GM21717 (cell line): ENCODE results near the gene RBM33.
"Not testable (repeated sequence)": the region's sequence is repeated elsewhere in the genome, so short reads cannot be mapped to it uniquely, and the experiment has no call there.

Source experiments
- ATAC-seq: cut with Tn5 transposase; IDR thresholded peaks from one replicate; pipeline ENCODE4 v1.9.1; 2021; ENCODE audit warnings: mild to moderate bottlenecking, moderate library complexity; ENCODE audit not compliant: unreplicated experiment

RBM33 gene

GRCh38 chr7:155815332-155816191 is 171.1 kb downstream of the RBM33 start:
- peak; percentile 81 for ATAC-seq

DNA sequence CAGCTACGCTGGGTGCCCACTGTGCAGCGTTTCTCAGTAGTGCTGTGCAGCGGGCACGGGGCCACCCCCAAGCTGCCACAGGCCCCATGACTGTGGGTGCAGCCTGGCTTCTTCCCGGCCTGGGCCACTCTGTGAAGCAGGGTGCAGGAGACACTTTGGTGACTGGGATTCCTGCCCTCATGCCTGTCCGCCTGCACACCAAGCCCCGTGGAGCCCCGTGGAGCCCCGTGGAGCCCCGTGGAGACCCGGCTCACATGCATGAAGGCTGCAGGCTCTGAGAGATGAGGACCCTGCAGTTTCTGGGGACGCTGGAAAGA is 171.7 kb downstream of the RBM33 start:
- no peak for ATAC-seq

GRCh38 chr7:155816996-155817395 is 172.5 kb downstream of the RBM33 start:
- no peak for ATAC-seq

DNA sequence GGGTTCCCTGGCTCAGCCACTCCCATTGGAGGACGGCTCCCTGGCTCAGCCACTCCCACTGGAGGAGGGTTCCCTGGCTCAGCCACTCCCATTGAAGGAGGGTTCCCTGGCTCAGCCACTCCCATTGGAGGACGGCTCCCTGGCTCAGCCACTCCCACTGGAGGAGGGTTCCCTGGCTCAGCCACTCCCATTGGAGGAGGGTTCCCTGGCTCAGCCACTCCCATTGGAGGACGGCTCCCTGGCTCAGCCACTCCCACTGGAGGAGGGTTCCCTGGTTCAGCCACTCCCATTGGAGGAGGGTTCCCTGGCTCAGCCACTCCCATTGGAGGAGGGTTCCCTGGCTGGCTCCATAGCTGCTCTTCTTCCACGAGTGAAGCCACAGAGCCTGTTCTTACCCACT is 173.1 kb downstream of the RBM33 start:
- ATAC-seq = not testable (repeated sequence)

DNA sequence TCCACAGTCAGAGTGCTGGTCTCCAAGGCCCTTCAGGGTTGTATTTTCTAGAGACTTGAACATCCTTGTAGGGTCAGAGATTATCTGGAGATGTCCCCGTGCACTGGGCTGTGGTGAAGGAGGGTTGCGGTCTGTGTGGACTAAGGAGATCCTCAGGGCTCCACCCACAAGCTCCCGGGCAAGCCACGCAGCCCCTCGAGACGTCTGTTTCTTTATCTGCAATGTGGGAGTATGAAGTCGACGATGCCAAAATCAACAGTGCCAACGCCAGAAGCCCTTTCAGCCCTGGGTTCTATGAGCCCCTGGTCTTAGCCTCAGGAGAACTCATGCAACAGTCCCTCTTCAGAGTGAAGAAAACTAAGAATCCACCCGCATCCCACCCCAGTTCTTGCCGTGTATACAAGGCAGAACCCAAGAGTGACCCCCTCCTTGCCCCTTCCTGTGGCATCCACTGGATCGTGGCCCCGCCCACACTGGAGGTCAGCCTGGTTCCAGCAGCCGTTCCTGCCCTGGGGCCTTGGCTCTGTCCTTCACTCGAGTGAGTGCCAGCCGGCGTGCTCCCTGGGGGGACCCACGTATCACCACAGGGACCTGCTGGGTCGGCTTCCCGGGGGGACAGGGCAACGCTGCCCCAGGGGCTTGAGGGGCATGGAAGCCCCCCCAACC is 173.8 kb downstream of the RBM33 start:
- no peak for ATAC-seq

DNA sequence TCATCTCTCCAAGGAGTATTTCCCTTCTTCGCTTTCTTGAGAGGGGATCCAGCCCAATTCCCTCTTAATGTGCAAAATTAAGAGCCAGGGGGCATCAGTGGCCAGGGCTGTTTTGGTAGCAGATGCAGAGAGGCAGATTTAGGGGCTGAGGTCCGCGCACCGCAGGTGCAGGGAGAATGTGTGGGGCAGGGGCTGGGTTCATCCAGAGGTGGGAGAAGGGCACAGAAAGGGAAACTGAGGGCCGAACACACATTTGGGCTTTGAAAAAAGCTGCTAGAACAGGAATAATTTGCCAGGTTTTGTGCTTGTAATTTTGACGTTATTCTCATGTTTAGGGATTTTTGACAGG is 174.3 kb downstream of the RBM33 start:
- no peak for ATAC-seq

GRCh38 chr7:155819186-155819585 is 174.7 kb downstream of the RBM33 start:
- no peak for ATAC-seq

- ATAC-seq = no peak
Measured at GRCh38 chr7:155820246-155820645, 175.8 kb downstream of the RBM33 start.

DNA sequence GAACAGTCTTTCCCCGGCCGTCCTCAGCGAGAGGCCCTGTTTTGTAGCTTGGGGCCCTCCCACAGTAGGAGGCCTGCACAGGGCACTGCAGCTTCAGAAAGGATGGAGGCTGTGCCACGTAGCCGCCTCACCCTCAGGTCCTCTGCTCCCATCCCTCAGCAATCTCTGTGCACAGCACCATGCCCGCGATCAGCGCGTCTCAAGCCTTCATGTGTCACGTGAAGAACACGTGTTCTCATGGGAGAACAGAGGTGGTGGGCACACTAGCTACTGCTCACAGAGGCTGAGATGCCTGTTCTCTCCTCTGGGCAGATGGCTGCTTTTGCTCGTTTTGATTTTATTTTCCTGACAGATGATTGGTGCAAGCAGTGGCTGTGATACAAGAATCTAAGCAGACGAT is 176.3 kb downstream of the RBM33 start:
- ATAC-seq = no peak

GRCh38 chr7:155821851-155822250 is 177.4 kb downstream of the RBM33 start:
- no peak for ATAC-seq

- ATAC-seq = no peak
Measured at GRCh38 chr7:155824227-155824886, 179.9 kb downstream of the RBM33 start.

- ATAC-seq = no peak
Measured at GRCh38 chr7:155825336-155825735, 180.9 kb downstream of the RBM33 start.

DNA sequence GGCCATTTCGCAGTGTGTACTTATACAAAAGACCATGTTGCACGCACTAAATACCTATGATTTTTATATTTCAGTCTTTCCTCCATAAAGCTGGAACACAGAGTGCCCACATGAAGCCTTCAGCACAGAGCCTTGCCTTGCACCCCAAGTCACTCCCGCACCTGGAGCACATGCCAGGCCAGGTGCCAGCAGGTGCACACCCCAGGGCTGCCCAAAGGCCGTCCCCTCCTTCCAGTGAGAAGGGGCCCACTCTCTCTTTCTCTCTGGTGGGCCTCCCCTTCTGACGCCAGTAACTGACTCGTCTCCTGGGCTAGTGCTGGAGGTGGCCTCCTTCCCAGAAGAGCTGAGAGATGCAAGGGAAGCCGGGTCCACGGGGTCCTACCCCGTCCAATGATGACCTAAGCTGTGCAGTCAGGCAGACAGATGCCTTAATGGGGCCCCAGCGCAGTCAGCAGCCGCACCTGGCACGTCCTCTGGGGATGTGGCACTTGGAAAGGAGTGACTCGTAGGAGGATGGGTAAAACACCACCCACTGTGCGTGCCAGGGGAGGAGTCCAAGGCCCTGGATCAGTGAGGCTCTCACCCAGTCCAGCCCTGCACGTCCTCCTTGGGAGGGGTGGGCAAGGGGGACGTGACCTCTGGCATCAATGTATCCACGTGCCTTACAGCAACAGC is 185.5 kb downstream of the RBM33 start:
- ATAC-seq = no peak
